Hematopoietic multipotent progenitor cell treated with erythropoietin and hydrocortisone succinate and interleukin-3 and kit ligand, for 6 days (in vitro differentiated cells): ENCODE measurements around the gene VEGFD.
A peak's percentile ranks its signal among the peaks of the same experiment; 100 is the strongest.

Experiments used
- DNase-seq: peaks from one replicate; pipeline ENCODE4 v3.0.0-alpha.2; 2015

The VEGFD gene

GRCh38 chrX:15384304-15384703 lies at the start of gene VEGFD:
Gene VEGFD (minus strand): TSS chrX:15384413. CDS start chrX:15383946, 467 bp downstream.
- DNase-seq, result no peak

GRCh38 chrX:15430584-15430983 lies 46.4 kb upstream of the VEGFD start:
- no peak for DNase-seq

- DNase-seq, result no peak
These were observed 45.9 kb upstream of the VEGFD start for GRCh38 chrX:15430076-15430475.

GRCh38 chrX:15425024-15425423 lies 40.8 kb upstream of the VEGFD start:
- DNase-seq, result no peak

GRCh38 chrX:15418707-15419181 lies 34.5 kb upstream of the VEGFD start:
- DNase-seq, result no peak

GRCh38 chrX:15418041-15418706 lies 34.0 kb upstream of the VEGFD start:
- no peak for DNase-seq

- peak; percentile 12 for DNase-seq
These were observed 32.1 kb upstream of the VEGFD start for GRCh38 chrX:15416133-15416993.

- no peak for DNase-seq
These were observed 28.9 kb upstream of the VEGFD start for GRCh38 chrX:15413101-15413500.

- DNase-seq, result no peak
These were observed 26.7 kb upstream of the VEGFD start for GRCh38 chrX:15410947-15411346.

GRCh38 chrX:15410430-15410829 lies 26.2 kb upstream of the VEGFD start:
- no peak for DNase-seq

- DNase-seq, result no peak
These were observed 21.6 kb upstream of the VEGFD start for GRCh38 chrX:15405846-15406245.

GRCh38 chrX:15404401-15405096 lies 20.3 kb upstream of the VEGFD start:
- DNase-seq, result peak; percentile 57

GRCh38 chrX:15401378-15401777 lies 17.2 kb upstream of the VEGFD start:
- no peak for DNase-seq

- DNase-seq, result no peak
These were observed 15.8 kb upstream of the VEGFD start for GRCh38 chrX:15399962-15400391.

GRCh38 chrX:15398874-15399273 lies 14.7 kb upstream of the VEGFD start:
- DNase-seq, result no peak

- no peak for DNase-seq
These were observed 11.6 kb upstream of the VEGFD start for GRCh38 chrX:15395789-15396188.

- no peak for DNase-seq
These were observed 7.6 kb upstream of the VEGFD start for GRCh38 chrX:15391850-15392249.

GRCh38 chrX:15382813-15383212 lies 1.4 kb downstream of the VEGFD start:
- DNase-seq, result peak; percentile 10

GRCh38 chrX:15376956-15377355 lies 7.3 kb downstream of the VEGFD start:
- no peak for DNase-seq

- no peak for DNase-seq
These were observed 10.2 kb downstream of the VEGFD start for GRCh38 chrX:15373976-15374375.

- DNase-seq, result peak; percentile 6
These were observed 17.5 kb downstream of the VEGFD start for GRCh38 chrX:15366506-15367352.

GRCh38 chrX:15359701-15360100 lies 24.5 kb downstream of the VEGFD start:
- DNase-seq, result no peak

GRCh38 chrX:15358533-15358932 lies 25.7 kb downstream of the VEGFD start:
- DNase-seq, result no peak
